D721Med (cell line): Measurements from ENCODE around the gene TRIM24.

ENCODE experiments used
- DNase-seq: peaks from one replicate; pipeline ENCODE4 v3.0.0; 2011; ENCODE audit warnings: low spot score; ENCODE audit not compliant: insufficient read length
- FAIRE-seq: peaks from 2 replicates; lab custom pipeline; 2011; peaks lifted over from hg19 to GRCh38; lab: Jason Lieb, UNC
- TF ChIP-seq, protein P1 (sequence below): IDR thresholded peaks from 2 replicates; pipeline ENCODE4 v1.5.1; 2012; ENCODE audit warnings: mild to moderate bottlenecking, control low read depth; ENCODE audit not compliant: insufficient read depth; ENCODE audit errors: missing control alignments

The TRIM24 gene

GRCh38 chr7:138595454-138595853 is 135.4 kb downstream of the TRIM24 start:
- FAIRE-seq (no peak), DNase-seq (no peak)
- TF ChIP-seq, protein P1, sequence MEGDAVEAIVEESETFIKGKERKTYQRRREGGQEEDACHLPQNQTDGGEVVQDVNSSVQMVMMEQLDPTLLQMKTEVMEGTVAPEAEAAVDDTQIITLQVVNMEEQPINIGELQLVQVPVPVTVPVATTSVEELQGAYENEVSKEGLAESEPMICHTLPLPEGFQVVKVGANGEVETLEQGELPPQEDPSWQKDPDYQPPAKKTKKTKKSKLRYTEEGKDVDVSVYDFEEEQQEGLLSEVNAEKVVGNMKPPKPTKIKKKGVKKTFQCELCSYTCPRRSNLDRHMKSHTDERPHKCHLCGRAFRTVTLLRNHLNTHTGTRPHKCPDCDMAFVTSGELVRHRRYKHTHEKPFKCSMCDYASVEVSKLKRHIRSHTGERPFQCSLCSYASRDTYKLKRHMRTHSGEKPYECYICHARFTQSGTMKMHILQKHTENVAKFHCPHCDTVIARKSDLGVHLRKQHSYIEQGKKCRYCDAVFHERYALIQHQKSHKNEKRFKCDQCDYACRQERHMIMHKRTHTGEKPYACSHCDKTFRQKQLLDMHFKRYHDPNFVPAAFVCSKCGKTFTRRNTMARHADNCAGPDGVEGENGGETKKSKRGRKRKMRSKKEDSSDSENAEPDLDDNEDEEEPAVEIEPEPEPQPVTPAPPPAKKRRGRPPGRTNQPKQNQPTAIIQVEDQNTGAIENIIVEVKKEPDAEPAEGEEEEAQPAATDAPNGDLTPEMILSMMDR: no peak

DNA sequence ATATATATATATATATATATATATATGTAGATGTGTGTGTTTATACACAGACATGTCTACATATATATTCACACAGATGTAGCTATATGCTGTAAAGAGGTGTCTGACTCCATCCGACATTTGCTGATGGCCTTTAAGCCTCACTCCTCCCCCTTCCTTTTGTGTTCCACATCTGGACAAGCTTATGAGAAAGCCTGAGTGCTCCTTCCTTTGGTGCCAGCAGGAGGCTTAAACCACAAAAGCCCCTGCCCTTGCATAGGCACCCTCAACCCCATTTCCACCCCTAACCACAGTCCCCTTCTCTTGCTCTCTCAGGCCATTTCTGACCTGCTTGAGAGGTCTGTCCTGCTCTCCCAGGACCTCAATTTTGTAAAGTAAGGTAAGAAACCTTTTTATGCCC is 142.4 kb downstream of the TRIM24 start:
- no peak for FAIRE-seq
- no peak for DNase-seq
- TF ChIP-seq, protein P1: no peak

DNA sequence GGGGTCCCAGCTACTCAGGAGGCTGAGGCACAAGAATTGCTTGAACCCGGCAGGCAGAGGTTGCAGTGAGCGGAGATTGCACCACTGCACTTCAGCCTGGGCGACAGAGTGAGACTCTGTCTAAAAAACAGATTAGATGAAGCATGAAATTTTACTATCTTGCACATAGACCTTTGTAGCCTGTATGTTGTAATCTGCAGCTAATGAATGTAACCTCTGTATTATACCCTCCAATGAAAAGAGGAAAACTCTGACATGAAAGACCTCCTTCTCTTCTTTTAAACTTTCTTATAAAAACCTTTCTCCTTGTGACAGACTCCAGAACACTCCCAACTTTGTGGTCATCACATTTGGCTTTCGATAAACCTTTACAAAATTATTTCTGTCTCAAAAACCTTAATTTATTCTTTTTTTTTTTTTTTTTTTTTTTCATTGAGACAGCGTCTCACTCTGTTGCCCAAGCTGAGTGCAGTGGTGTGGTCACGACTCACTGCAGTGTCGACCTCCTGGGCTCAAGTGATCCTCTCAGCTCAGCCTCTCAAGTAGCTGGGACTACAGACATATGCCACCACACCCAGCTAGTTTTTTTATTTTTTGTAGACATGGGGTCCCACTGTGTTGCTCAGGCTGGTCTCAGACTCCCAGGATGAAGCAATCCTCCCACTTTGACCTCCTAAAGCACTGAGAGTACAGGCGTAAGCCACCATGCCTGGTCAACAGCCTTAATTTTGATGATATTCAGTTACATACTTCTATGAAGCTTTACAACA is 143.7 kb downstream of the TRIM24 start:
- TF ChIP-seq, protein P1: no peak
- no peak for FAIRE-seq
- DNase-seq: no peak

DNA sequence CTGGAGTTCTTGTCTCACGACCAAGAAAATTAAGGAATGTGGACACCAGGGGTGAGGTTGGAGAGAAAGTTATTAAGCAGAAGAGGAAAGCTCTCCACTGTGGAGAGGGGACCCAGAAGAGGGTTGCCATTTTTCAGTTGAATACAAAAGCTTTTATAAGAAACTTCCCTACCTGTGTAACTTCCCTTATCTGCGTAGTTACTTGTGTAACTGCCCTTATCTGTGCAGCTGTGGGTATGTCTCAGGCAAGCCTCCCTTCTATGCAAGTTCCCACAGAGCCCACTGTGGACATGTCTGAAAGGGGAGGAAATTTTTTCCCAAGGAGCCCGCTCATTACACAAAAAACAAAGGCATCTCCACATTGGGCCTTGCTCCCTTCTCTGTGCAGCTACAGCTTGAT is 146.2 kb downstream of the TRIM24 start:
- TF ChIP-seq, protein P1: no peak

GRCh38 chr7:138607216-138608126 is 147.4 kb downstream of the TRIM24 start:
- no peak for FAIRE-seq
- DNase-seq: no peak
- TF ChIP-seq, protein P1: no peak

More for the DNA sequence above, 146.2 kb downstream of the TRIM24 start:
- FAIRE-seq (no peak), DNase-seq (no peak)

GRCh38 chr7:138608275-138608674 is 148.2 kb downstream of the TRIM24 start:
- FAIRE-seq (no peak), DNase-seq (no peak)
- TF ChIP-seq, protein P1: no peak
